Neuronal stem cell (in vitro differentiated cells): ENCODE measurements around the gene COL28A1.

Experiments used
- DNase-seq: peaks from one replicate; pipeline ENCODE4 v3.0.0-alpha.2; 2013; ENCODE audit warnings: low spot score
- H2AFZ ChIP-seq: one replicate; pipeline ENCODE4 v1.6.1; 2013; ENCODE audit warnings: mild to moderate bottlenecking, low read length, inconsistent platforms
- H2AK5ac ChIP-seq: 2 replicates; pipeline ENCODE4 v1.6.1; 2013; ENCODE audit warnings: low read depth, mild to moderate bottlenecking, inconsistent platforms, low read length, moderate library complexity, mixed read lengths
- H2BK120ac ChIP-seq: 2 replicates; pipeline ENCODE4 v1.6.1; 2013; ENCODE audit warnings: low read depth, mild to moderate bottlenecking, inconsistent platforms, low read length, moderate library complexity, mixed read lengths
- H2BK12ac ChIP-seq: one replicate; pipeline ENCODE4 v1.6.1; 2013; ENCODE audit warnings: low read length, inconsistent platforms
- H2BK15ac ChIP-seq: 2 replicates; pipeline ENCODE4 v1.6.1; 2013; ENCODE audit warnings: mild to moderate bottlenecking, low read length, inconsistent platforms, mixed read lengths
- H2BK5ac ChIP-seq: one replicate; pipeline ENCODE4 v1.6.1; 2013; ENCODE audit warnings: inconsistent platforms, mild to moderate bottlenecking, low read length, moderate library complexity
- H3K14ac ChIP-seq: one replicate; pipeline ENCODE4 v1.6.1; 2013; ENCODE audit warnings: low read length, inconsistent platforms
- H3K18ac ChIP-seq: 2 replicates; pipeline ENCODE4 v1.6.1; 2013; ENCODE audit warnings: low read length, inconsistent platforms
- H3K23ac ChIP-seq: 2 replicates; pipeline ENCODE4 v1.6.1; 2013; ENCODE audit warnings: low read depth, mild to moderate bottlenecking, mixed read lengths, low read length, inconsistent platforms; ENCODE audit not compliant: poor library complexity
- H3K27ac ChIP-seq: replicated peaks from 3 replicates; pipeline ENCODE4 v1.5.1; 2013; ENCODE audit warnings: low read length, inconsistent platforms
- H3K27me3 ChIP-seq, 3 experiments: 2 replicates each; pipeline ENCODE4 v1.6.1; 2013; ENCODE audit warnings: low read length in 3 of 3, mild to moderate bottlenecking in 2 of 3, inconsistent platforms in 1 of 3, low read depth in 1 of 3, mixed read lengths in 1 of 3, moderate library complexity in 1 of 3; ENCODE audit not compliant: control insufficient read depth in 3 of 3, insufficient read depth in 3 of 3
- H3K36me3 ChIP-seq, 2 donors: replicated peaks in 1 of 2; 2 replicates each; pipeline ENCODE4 v1.6.1; 2013; ENCODE audit warnings: low read length in 2 of 2; ENCODE audit not compliant: control insufficient read depth in 2 of 2, insufficient read depth in 2 of 2
- H3K4ac ChIP-seq: 2 replicates; pipeline ENCODE4 v1.6.1; 2013; ENCODE audit warnings: inconsistent platforms, mild to moderate bottlenecking, low read length, moderate library complexity
- H3K4me1 ChIP-seq, 2 donors: 1 replicate in 1 of 2; 2 replicates in 1 of 2; pipeline ENCODE4 v1.6.1; 2013; ENCODE audit warnings: low read length in 2 of 2, low read depth in 1 of 2; ENCODE audit not compliant: control insufficient read depth in 2 of 2, insufficient read depth in 1 of 2
- H3K4me2 ChIP-seq: one replicate; pipeline ENCODE4 v1.6.1; 2013; ENCODE audit warnings: mild to moderate bottlenecking, low read length, inconsistent platforms; ENCODE audit not compliant: insufficient read depth, poor library complexity, severe bottlenecking
- H3K4me3 ChIP-seq, 2 donors: 2 replicates each; pipeline ENCODE4 v1.5.1; 2013; ENCODE audit warnings: low read length in 2 of 2, mild to moderate bottlenecking in 2 of 2, inconsistent platforms in 1 of 2, moderate library complexity in 1 of 2
- H3K79me1 ChIP-seq: one replicate; pipeline ENCODE4 v1.6.1; 2013; ENCODE audit warnings: low read depth, mild to moderate bottlenecking, inconsistent platforms, low read length, moderate library complexity
- H3K9ac ChIP-seq: one replicate; pipeline ENCODE4 v1.6.1; 2013; ENCODE audit warnings: mild to moderate bottlenecking, low read depth, low read length, inconsistent platforms; ENCODE audit not compliant: poor library complexity
- H3K9me3 ChIP-seq, 2 donors: replicated peaks in 1 of 2; 2 replicates each; pipeline versions ENCODE3 to v1.6.1; 2013; ENCODE audit warnings: low read length in 2 of 2, mild to moderate bottlenecking in 2 of 2, inconsistent platforms in 1 of 2, low read depth in 1 of 2, mixed read lengths in 1 of 2, moderate library complexity in 1 of 2; ENCODE audit not compliant: control insufficient read depth in 2 of 2, insufficient read depth in 1 of 2
- H4K8ac ChIP-seq: one replicate; pipeline ENCODE4 v1.6.1; 2013; ENCODE audit warnings: low read depth, mild to moderate bottlenecking, inconsistent platforms, low read length, moderate library complexity
- H4K91ac ChIP-seq: one replicate; pipeline ENCODE4 v1.6.1; 2013; ENCODE audit warnings: low read length, low read depth, mild to moderate bottlenecking, inconsistent platforms; ENCODE audit not compliant: poor library complexity
- WGBS, 2 donors: extraction: QIAGEN DNeasy Blood & Tissue Kit; methylation state at CpG; one replicate each; pipeline ENCODE4 v1.1.7; 2013; ENCODE audit warnings: missing lambda C conversion rate in 2 of 2, mixed read lengths in 1 of 2; ENCODE audit not compliant: insufficient read length in 2 of 2, insufficient replicate concordance in 1 of 2; ENCODE audit errors: extremely low coverage in 2 of 2; 5-methylcytosine and 5-hydroxymethylcytosine counted together

The COL28A1 gene

DNA sequence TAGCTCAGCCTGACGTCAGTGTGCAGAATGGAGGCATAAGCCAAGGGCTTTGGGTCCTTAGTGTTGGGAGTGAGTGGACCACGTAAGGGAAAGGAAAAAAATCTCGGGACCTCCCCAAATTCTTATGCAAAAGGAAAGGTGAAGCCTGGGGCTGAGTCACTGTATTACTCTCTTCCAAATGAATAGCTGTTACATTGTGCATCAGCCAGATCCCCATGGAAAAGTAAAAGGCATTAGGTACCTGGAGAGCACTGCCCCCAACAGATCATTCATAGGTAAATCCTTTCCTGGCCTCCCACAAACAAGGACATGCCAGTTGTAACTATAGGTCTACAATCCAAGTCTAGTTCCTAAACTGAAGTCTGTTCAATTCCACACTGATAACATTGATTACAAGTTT, 182.8 kb downstream of the COL28A1 start:
- Histone ChIP-seq H2AFZ (no peak overlapping the region), H3K4me1 (no peaks in the 10 kb centered on the region), H3K23ac (no peak overlapping the region), H4K8ac (no peak overlapping the region), H3K4me3 (no peak overlapping the region), H2BK120ac (no peak overlapping the region), H4K91ac (no peak overlapping the region), H3K4me2 (no peak overlapping the region), H3K36me3 (no peaks in the 10 kb centered on the region), H3K9me3 (no peaks in the 10 kb centered on the region), H2BK5ac (no peak overlapping the region), H3K9ac (no peak overlapping the region), H3K27ac (no peak overlapping the region), H3K79me1 (no peaks in the 10 kb centered on the region), H3K27me3 (no peaks in the 10 kb centered on the region), H2BK15ac (no peak overlapping the region), H3K18ac (no peak overlapping the region), H3K14ac (no peak overlapping the region), H2BK12ac (no peak overlapping the region), H3K4ac (no peak overlapping the region), H2AK5ac (no peak overlapping the region)
- DNase-seq = no peak
- no CpG with 5 or more reads among the region's 3 CpGs for WGBS, 2 donors

DNA sequence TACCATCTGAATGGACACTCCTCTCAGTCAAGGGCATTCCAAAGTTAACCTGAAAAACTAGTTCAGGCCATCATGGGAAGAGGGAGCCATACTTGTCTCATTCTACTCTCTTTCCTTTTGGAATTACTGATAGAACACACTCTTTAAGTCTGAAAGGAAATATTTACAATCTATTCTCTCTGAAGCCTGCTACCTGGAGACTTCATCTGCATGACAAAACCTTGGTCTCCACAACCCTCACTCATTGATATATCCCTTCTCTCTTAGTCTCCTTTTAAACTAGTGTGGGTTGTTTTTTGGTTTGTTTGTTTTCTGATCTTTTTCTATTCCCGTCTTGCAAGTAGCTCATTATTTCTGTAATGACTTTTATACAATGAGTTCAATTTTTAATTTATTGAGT, 183.8 kb downstream of the COL28A1 start:
- H3K23ac ChIP-seq = no peak overlapping the region
- H2AFZ ChIP-seq = no peak overlapping the region
- no CpG with 5 or more reads among the region's 1 CpG for WGBS, 2 donors
- no peak overlapping the region for H3K27ac ChIP-seq
- no peak overlapping the region for H4K8ac ChIP-seq
- H3K9ac ChIP-seq = no peak overlapping the region
- H3K18ac ChIP-seq = no peak overlapping the region
- no peak overlapping the region for H2BK12ac ChIP-seq
- no peak overlapping the region for H3K4me2 ChIP-seq
- no peaks in the 10 kb centered on the region for H3K79me1 ChIP-seq
- no peak overlapping the region for H2BK15ac ChIP-seq
- H4K91ac ChIP-seq = no peak overlapping the region
- no peaks in the 10 kb centered on the region for H3K27me3 ChIP-seq
- no peak overlapping the region for H2BK120ac ChIP-seq
- no peak overlapping the region for H3K4me3 ChIP-seq
- H2BK5ac ChIP-seq = no peak overlapping the region
- no peak overlapping the region for H3K4ac ChIP-seq
- no peaks in the 10 kb centered on the region for H3K4me1 ChIP-seq
- no peak overlapping the region for H2AK5ac ChIP-seq
- no peaks in the 10 kb centered on the region for H3K9me3 ChIP-seq
- DNase-seq = no peak
- no peaks in the 10 kb centered on the region for H3K36me3 ChIP-seq
- no peak overlapping the region for H3K14ac ChIP-seq

DNA sequence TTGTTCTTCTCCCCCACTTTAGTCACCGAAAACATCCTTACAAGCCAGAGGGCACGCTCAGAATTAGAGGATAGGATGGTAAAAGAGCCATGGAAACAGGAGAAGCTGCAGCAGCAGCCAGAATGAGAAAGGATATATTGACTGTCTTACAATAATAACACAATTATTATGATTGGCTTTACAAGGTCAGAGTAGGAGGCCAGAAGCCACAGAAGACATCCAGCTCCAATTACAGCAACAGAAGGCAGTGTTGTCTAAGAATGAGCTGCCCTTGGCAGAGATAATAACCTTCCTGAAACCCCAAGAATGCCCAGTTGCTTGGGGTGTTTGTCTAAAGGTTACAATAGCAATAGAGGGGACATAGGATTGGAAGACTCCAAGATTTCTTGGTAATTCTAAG, 184.5 kb downstream of the COL28A1 start:
- H2BK12ac ChIP-seq = no peak overlapping the region
- no peak overlapping the region for H3K23ac ChIP-seq
- no peak overlapping the region for H3K18ac ChIP-seq
- H2AFZ ChIP-seq = no peak overlapping the region
- no peaks in the 10 kb centered on the region for H3K79me1 ChIP-seq
- H3K27me3 ChIP-seq = no peaks in the 10 kb centered on the region
- no peak for DNase-seq
- H2BK15ac ChIP-seq = no peak overlapping the region
- no peak overlapping the region for H2AK5ac ChIP-seq
- H3K27ac ChIP-seq = no peak overlapping the region
- no CpG with 5 or more reads among the region's 2 CpGs for WGBS, 2 donors
- H2BK5ac ChIP-seq = no peak overlapping the region
- H3K4ac ChIP-seq = no peak overlapping the region
- H4K8ac ChIP-seq = no peak overlapping the region
- no peaks in the 10 kb centered on the region for H3K9me3 ChIP-seq
- no peaks in the 10 kb centered on the region for H3K4me1 ChIP-seq
- no peak overlapping the region for H3K14ac ChIP-seq
- H3K9ac ChIP-seq = no peak overlapping the region
- no peak overlapping the region for H3K4me3 ChIP-seq
- no peak overlapping the region for H2BK120ac ChIP-seq
- H4K91ac ChIP-seq = no peak overlapping the region
- H3K4me2 ChIP-seq = no peak overlapping the region
- H3K36me3 ChIP-seq = no peaks in the 10 kb centered on the region

DNA sequence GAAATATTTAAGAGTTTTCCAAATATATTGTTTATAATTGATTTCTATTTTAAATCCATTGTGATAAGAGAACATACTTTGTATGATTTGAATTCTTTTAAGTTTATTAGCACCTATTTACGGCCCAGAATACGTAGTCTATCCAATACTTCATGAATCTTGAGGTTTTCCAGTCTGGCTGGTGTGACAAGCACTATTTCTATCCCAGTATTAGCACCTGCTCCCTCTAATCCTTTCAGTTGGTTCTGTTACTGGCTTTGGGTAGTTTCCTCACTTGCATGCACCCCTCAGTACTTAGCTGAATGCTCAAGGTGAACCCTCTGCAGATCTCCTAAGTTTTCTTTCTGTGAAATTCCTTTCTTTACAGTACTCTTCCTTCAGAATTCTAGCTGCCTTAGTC, 186.5 kb downstream of the COL28A1 start:
- Histone ChIP-seq H2BK12ac (no peak overlapping the region), H3K36me3 (no peaks in the 10 kb centered on the region), H3K9me3 (no peaks in the 10 kb centered on the region), H2BK120ac (no peak overlapping the region), H3K27me3 (no peaks in the 10 kb centered on the region), H3K4me3 (no peak overlapping the region), H3K14ac (no peak overlapping the region), H3K18ac (no peak overlapping the region), H3K4me2 (no peak overlapping the region), H3K27ac (no peak overlapping the region), H2BK5ac (no peak overlapping the region), H3K23ac (no peak overlapping the region), H3K4me1 (no peaks in the 10 kb centered on the region), H2AFZ (no peak overlapping the region), H4K8ac (no peak overlapping the region), H4K91ac (no peak overlapping the region), H2BK15ac (no peak overlapping the region), H2AK5ac (no peak overlapping the region), H3K79me1 (no peaks in the 10 kb centered on the region), H3K4ac (no peak overlapping the region), H3K9ac (no peak overlapping the region)
- DNase-seq = no peak
- WGBS, 2 donors = no CpG with 5 or more reads among the region's 2 CpGs
